Measurements from ENCODE around the gene CCL2. TPM values are rescaled to one million over a fixed set of nuclear protein-coding genes. Genes with fewer than 3 reads are reported as not detected.
"Not testable (repeated sequence)": the region's sequence is repeated elsewhere in the genome, so short reads cannot be mapped to it uniquely, and the experiment has no call there.

Gene CCL2
- total RNA-seq, 1 donor from 2014 or later = 14.3 TPM

DNA sequence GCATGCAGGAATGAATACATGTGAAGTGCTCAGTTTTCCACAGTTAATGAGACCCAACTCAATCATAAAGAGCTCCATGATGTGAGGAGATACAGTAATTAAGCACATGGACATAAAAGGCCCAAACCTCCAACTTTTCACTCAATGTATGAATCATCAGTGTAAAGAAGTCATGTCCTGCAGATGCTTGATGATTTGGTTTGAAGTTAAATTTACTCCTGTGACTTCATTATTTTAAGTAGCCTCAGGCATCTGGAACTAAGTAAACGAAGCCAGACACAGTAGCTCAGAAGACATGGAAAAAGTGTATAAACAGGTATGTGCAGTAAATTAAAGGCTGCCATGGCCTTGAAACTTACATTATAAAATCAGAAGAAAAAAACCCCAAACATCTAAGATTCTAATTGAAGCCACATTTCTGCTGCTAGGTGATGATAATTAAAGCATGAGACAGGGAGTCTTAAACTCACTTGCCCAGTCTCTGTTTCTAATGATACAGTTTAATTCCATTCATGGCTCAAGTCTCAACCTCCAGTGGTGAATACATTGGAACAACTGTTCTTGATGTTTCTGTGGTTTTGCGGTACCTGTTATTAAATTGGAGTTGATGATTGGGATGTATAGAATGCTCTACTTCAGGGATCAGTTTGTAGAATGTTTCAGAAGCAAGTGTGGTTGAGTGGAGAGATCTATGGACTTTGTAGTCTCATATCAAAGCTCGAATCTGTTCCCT, 28.9 kb upstream of the CCL2 start:
- DNase-seq (ENCODE audit: low read depth) = no peak
- Histone ChIP-seq H3K4me3 (ENCODE audit: low read depth, low read length) (no peak overlapping the region), H3K27me3 (ENCODE audit: control insufficient read depth, insufficient read depth, low read length) (no peaks in the 10 kb centered on the region), H3K36me3 (ENCODE audit: control insufficient read depth, insufficient read depth, low read length) (no peaks in the 10 kb centered on the region)
- TF ChIP-seq, protein P1, sequence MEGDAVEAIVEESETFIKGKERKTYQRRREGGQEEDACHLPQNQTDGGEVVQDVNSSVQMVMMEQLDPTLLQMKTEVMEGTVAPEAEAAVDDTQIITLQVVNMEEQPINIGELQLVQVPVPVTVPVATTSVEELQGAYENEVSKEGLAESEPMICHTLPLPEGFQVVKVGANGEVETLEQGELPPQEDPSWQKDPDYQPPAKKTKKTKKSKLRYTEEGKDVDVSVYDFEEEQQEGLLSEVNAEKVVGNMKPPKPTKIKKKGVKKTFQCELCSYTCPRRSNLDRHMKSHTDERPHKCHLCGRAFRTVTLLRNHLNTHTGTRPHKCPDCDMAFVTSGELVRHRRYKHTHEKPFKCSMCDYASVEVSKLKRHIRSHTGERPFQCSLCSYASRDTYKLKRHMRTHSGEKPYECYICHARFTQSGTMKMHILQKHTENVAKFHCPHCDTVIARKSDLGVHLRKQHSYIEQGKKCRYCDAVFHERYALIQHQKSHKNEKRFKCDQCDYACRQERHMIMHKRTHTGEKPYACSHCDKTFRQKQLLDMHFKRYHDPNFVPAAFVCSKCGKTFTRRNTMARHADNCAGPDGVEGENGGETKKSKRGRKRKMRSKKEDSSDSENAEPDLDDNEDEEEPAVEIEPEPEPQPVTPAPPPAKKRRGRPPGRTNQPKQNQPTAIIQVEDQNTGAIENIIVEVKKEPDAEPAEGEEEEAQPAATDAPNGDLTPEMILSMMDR (IDR thresholded peaks at IDR 0.05; ENCODE audit: insufficient read depth, low read length, poor library complexity, severe bottlenecking) = no peak

DNA sequence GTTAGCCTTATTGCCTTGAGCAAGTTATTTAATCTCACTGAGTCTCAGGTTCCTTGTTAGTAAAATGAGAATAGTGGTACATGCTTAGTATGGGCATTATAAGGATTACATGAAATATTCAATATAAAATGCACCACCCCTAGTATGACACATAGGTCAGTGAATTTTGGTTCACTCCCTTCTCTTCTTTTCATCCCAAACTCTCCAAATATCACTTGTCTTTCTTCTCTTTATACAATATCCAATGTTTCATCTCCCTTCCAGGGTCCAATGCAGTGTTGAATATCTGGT, 28.4 kb upstream of the CCL2 start:
- DNase-seq (ENCODE audit: low read depth) = no peak
- TF ChIP-seq, protein P1 (IDR thresholded peaks at IDR 0.05; ENCODE audit: insufficient read depth, low read length, poor library complexity, severe bottlenecking) = no peak
- Histone ChIP-seq H3K4me3 (ENCODE audit: low read depth, low read length) (no peak overlapping the region), H3K36me3 (ENCODE audit: control insufficient read depth, insufficient read depth, low read length) (no peaks in the 10 kb centered on the region), H3K27me3 (ENCODE audit: control insufficient read depth, insufficient read depth, low read length) (no peaks in the 10 kb centered on the region)

DNA sequence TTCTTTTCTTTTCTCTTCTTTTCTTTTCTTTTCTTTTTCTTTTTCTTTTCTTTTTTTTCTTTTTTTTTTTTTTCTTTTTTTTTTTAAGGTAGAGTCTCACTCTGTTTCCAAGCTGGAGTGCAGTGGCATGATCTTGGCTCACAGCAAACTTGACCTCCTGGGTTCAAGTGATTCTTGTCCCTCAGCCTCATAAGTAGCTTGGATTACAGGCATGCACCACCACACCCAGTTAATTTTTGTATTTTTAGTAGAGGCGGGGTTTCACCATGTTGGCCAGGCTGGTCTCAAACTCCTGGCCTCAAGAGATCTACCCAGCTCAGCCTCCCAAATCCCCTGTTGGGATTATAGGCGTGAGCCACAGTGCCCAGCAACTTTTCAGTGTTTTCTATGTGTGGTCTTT, 27.8 kb upstream of the CCL2 start:
- H3K36me3 ChIP-seq (ENCODE audit: control insufficient read depth, insufficient read depth, low read length); H3K4me3 ChIP-seq (ENCODE audit: low read depth, low read length); DNase-seq (ENCODE audit: low read depth); H3K27me3 ChIP-seq (ENCODE audit: control insufficient read depth, insufficient read depth, low read length): not testable (repeated sequence)

DNA sequence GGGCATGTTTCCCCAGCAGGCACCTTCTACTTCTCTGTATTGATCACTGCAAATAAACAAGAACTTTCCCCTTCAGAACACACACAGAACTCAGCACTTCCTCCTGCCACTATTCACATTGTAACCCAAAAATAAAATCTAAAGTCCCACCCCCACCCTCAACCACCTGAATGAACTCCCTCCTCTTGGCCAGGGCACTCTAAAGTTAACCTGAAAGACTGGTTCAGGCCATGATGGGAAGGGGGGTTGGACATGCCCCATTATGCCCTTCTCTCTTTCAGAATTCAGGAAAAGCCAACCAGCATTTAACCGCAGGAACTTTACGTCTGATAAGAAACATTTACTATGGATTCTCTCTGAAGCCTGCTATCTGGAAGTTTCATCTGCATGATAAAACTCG, 27.4 kb upstream of the CCL2 start:
- DNase-seq (ENCODE audit: low read depth) = no peak
- Histone ChIP-seq H3K4me3 (ENCODE audit: low read depth, low read length) (no peak overlapping the region), H3K36me3 (ENCODE audit: control insufficient read depth, insufficient read depth, low read length) (no peaks in the 10 kb centered on the region), H3K27me3 (ENCODE audit: control insufficient read depth, insufficient read depth, low read length) (no peaks in the 10 kb centered on the region)
- TF ChIP-seq, protein P1 (IDR thresholded peaks at IDR 0.05; ENCODE audit: insufficient read depth, low read length, poor library complexity, severe bottlenecking) = no peak

DNA sequence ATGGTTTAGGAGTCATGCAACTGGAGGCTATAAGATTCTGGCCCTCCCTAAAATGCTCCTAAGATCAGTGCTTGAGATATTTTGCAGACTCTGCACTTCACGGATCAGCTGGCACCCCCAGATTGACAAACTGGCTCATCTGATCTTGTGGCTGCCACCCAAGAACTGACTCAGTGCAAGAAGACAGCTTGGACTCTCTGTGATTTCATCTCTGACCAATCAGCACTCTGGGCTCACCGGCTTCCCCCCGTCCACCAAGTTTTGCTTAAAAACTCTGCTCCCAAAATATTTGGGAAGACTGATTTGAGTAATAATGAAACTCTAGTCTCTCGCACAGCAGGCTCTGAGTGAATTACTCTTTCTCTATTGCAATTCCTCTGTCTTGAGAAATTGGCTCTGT, 26.3 kb upstream of the CCL2 start:
- Histone ChIP-seq H3K4me3 (ENCODE audit: low read depth, low read length) (no peak overlapping the region), H3K36me3 (ENCODE audit: control insufficient read depth, insufficient read depth, low read length) (no peaks in the 10 kb centered on the region), H3K27me3 (ENCODE audit: control insufficient read depth, insufficient read depth, low read length) (no peaks in the 10 kb centered on the region)
- DNase-seq (ENCODE audit: low read depth) = no peak
- TF ChIP-seq, protein P1 (IDR thresholded peaks at IDR 0.05; ENCODE audit: insufficient read depth, low read length, poor library complexity, severe bottlenecking) = no peak

DNA sequence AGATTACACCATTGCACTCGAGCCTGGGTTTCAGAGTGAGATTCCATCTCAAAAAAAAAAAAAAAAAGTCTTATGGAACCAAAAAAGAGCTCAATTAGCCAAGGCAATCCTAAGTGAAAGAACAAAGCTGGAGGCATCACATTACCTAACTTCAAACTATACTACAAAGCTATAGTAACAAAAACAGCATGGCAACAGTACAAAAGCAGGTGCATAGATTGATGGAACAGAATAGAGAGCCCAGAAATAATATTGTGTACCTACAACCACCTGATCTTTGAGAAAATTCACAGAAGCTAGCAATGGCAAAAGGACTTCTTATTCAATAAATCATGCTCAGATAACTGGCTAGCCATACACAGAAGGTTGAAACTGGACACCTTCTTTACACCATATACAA, 24.7 kb upstream of the CCL2 start:
- Histone ChIP-seq H3K27me3 (ENCODE audit: control insufficient read depth, insufficient read depth, low read length) (no peaks in the 10 kb centered on the region), H3K4me3 (ENCODE audit: low read depth, low read length) (no peak overlapping the region), H3K36me3 (ENCODE audit: control insufficient read depth, insufficient read depth, low read length) (no peaks in the 10 kb centered on the region)
- TF ChIP-seq, protein P1 (IDR thresholded peaks at IDR 0.05; ENCODE audit: insufficient read depth, low read length, poor library complexity, severe bottlenecking) = no peak
- DNase-seq (ENCODE audit: low read depth) = no peak
